Neural cell (in vitro differentiated cells): ENCODE results near the gene VEZF1. TPM values are rescaled to one million over a fixed set of nuclear protein-coding genes. Genes with fewer than 3 reads are reported as not detected.

ENCODE experiments used
- H2AFZ ChIP-seq: fragments of 200-600, 300-800 bp; sonication (generic), shearing (Covaris generic); 2 replicates; pipeline ENCODE4 v1.6.0; 2014; ENCODE audit warnings: low read depth, mild to moderate bottlenecking, antibody characterized with exemption, low read length, moderate library complexity
- H3F3A ChIP-seq: fragments of 200-600 bp; shearing (Covaris generic); 2 replicates; pipeline ENCODE4 v1.6.1; 2016; ENCODE audit warnings: mild to moderate bottlenecking, moderate library complexity, mixed read lengths, antibody characterized with exemption, low read length; ENCODE audit not compliant: insufficient read depth, poor library complexity, severe bottlenecking
- H3K27ac ChIP-seq: fragments of 200-600, 300-800 bp; sonication (generic), shearing (Covaris generic); 2 replicates; pipeline ENCODE4 v1.5.1; 2014; ENCODE audit warnings: mild to moderate bottlenecking, low read length, moderate library complexity
- H3K27me3 ChIP-seq: fragments of 300-800, 200-600 bp; sonication (generic), shearing (Covaris generic); 2 replicates; pipeline ENCODE4 v1.6.0; 2014; ENCODE audit warnings: mild to moderate bottlenecking, low read depth, low read length, moderate library complexity; ENCODE audit not compliant: insufficient read depth
- H3K36me3 ChIP-seq: fragments of 300-800, 200-600 bp; sonication (generic), shearing (Covaris generic); 2 replicates; pipeline ENCODE4 v1.5.1; 2014; ENCODE audit warnings: mild to moderate bottlenecking, antibody characterized with exemption, low read length, moderate library complexity; ENCODE audit not compliant: insufficient read depth
- H3K4me2 ChIP-seq: fragments of 300-800, 200-600 bp; sonication (generic), shearing (Covaris generic); 2 replicates; pipeline ENCODE4 v1.6.0; 2014; ENCODE audit warnings: mild to moderate bottlenecking, low read length
- H3K4me3 ChIP-seq: fragments of 300-800, 200-600 bp; sonication (generic), shearing (Covaris generic); 2 replicates; pipeline ENCODE4 v1.5.1; 2014; ENCODE audit warnings: mild to moderate bottlenecking, low read length, moderate library complexity
- H3K79me2 ChIP-seq: fragments of 200-600 bp; shearing (Covaris generic); replicated peaks from 2 replicates; pipeline ENCODE4 v1.6.0; 2014; ENCODE audit warnings: mild to moderate bottlenecking, low read length, moderate library complexity; ENCODE audit not compliant: insufficient read depth
- H3K9ac ChIP-seq: fragments of 300-800, 200-600 bp; sonication (generic), shearing (Covaris generic); 2 replicates; pipeline ENCODE4 v1.6.1; 2016; ENCODE audit warnings: mild to moderate bottlenecking, low read length, mixed read lengths
- H3K9me2 ChIP-seq: fragments of 200-600 bp; shearing (Covaris generic); 2 replicates; pipeline ENCODE4 v1.6.1; 2016; ENCODE audit warnings: mild to moderate bottlenecking, low read length, mixed read lengths; ENCODE audit not compliant: insufficient read depth
- H3K9me3 ChIP-seq: fragments of 200-600, 300-800 bp; sonication (generic), shearing (Covaris generic); 2 replicates; pipeline ENCODE4 v1.6.1; 2016; ENCODE audit warnings: mild to moderate bottlenecking, mixed run types, low read length, moderate library complexity, mixed read lengths
- H4K20me1 ChIP-seq: fragments of 200-600 bp; shearing (Covaris generic); 2 replicates; pipeline ENCODE4 v1.6.1; 2016; ENCODE audit warnings: mild to moderate bottlenecking, mixed run types; ENCODE audit not compliant: insufficient read depth
- CTCF ChIP-seq: fragments of 450-650 bp; IDR thresholded peaks from 2 replicates; pipeline ENCODE4 v1.5.1; 2014; ENCODE audit warnings: antibody characterized with exemption, mild to moderate bottlenecking, moderate library complexity; ENCODE audit not compliant: poor library complexity, severe bottlenecking
- EP300 ChIP-seq: fragments of 450-650 bp; conservative IDR thresholded peaks from 2 replicates; pipeline ENCODE4 v1.6.1; 2014; ENCODE audit warnings: antibody characterized with exemption, mild to moderate bottlenecking, moderate library complexity; ENCODE audit not compliant: poor library complexity, severe bottlenecking
- EZH2 ChIP-seq: fragments of 200-600, 300-800 bp; shearing (Covaris generic), sonication (generic); IDR thresholded peaks from 2 replicates; pipeline ENCODE4 v1.6.1; 2014; ENCODE audit warnings: antibody characterized with exemption, low read length, borderline replicate concordance, mild to moderate bottlenecking; ENCODE audit not compliant: insufficient read depth, poor library complexity, severe bottlenecking
- MXI1 ChIP-seq: fragments of 450-650 bp; conservative IDR thresholded peaks from 2 replicates; pipeline ENCODE4 v1.6.1; 2014; ENCODE audit warnings: antibody characterized with exemption, mild to moderate bottlenecking; ENCODE audit not compliant: poor library complexity, severe bottlenecking
- POLR2AphosphoS5 ChIP-seq: IDR thresholded peaks from 2 replicates; pipeline ENCODE4 v1.6.1; 2012
- RAD21 ChIP-seq: fragments of 450-650 bp; conservative IDR thresholded peaks from 2 replicates; pipeline ENCODE4 v1.6.1; 2014; ENCODE audit warnings: antibody characterized with exemption, mild to moderate bottlenecking, moderate library complexity
- REST ChIP-seq: IDR thresholded peaks from 2 replicates; pipeline ENCODE4 v1.6.1; 2012; ENCODE audit warnings: borderline replicate concordance
- SMC3 ChIP-seq: fragments of 450-650 bp; conservative IDR thresholded peaks from 2 replicates; pipeline ENCODE4 v1.6.1; 2014; ENCODE audit warnings: antibody characterized with exemption, mild to moderate bottlenecking, moderate library complexity; ENCODE audit not compliant: poor library complexity
- TAF1 ChIP-seq: IDR thresholded peaks from 2 replicates; pipeline ENCODE4 v1.6.1; 2012; ENCODE audit warnings: low read depth
- polyA plus RNA-seq: library from polyadenylated mRNA; depleted of rRNA; stranded (reverse); fragments of >200 nt; gene quantifications from 2 replicates; pipeline ENCODE4 v1.2.3, GENCODE V29; 2014

The VEZF1 gene
- polyA plus RNA-seq, 1 donor from 2014 or later, result 64.6 TPM

- no peak overlapping the region for H3K27ac ChIP-seq
- no peaks in the 10 kb centered on the region for H4K20me1 ChIP-seq
- peaks cover 6% of the 10 kb centered on the region for H3K79me2 ChIP-seq
These were observed 50.6 kb downstream of the VEZF1 start for GRCh38 chr17:57937492-57937891.

More at GRCh38 chr17:57937492-57937891, 50.6 kb downstream of the VEZF1 start:
- no peak overlapping the region for H3K4me3 ChIP-seq
- H3K36me3 ChIP-seq, result no peaks in the 10 kb centered on the region
- H2AFZ ChIP-seq, result no peak overlapping the region
- TF ChIP-seq CTCF (no peak), RAD21 (no peak), SMC3 (no peak), POLR2AphosphoS5 (no peak), REST (no peak), TAF1 (no peak), EP300 (no peak), MXI1 (no peak), EZH2 (no peak)
- H3K9ac ChIP-seq, result no peak overlapping the region
- H3K9me2 ChIP-seq, result no peaks in the 10 kb centered on the region
- no peak overlapping the region for H3K4me2 ChIP-seq
- H3K9me3 ChIP-seq, result no peaks in the 10 kb centered on the region
- H3K27me3 ChIP-seq, result no peaks in the 10 kb centered on the region
- no peaks in the 10 kb centered on the region for H3F3A ChIP-seq
